OCI-LY7 (cell line): ENCODE results near the gene MARCO.

Experiments used
- EZH2phosphoT487 ChIP-seq: fragments of 200-600 bp; sonication (generic); IDR thresholded peaks from 2 replicates; pipeline ENCODE4 v1.6.1; 2018; ENCODE audit warnings: low read depth, borderline replicate concordance, mild to moderate bottlenecking, mixed run types, antibody characterized with exemption, low read length, moderate library complexity, mixed read lengths
- TF ChIP-seq, protein P1 (sequence below): fragments of 200-600 bp; sonication (generic); conservative IDR thresholded peaks from 2 replicates; pipeline ENCODE4 v1.5.1; 2014; ENCODE audit warnings: mild to moderate bottlenecking, antibody characterized with exemption, low read length, moderate library complexity, mixed read lengths

GRCh38 chr2:118932949-118933348, 9.0 kb upstream of the MARCO start:
- TF ChIP-seq, protein P1, sequence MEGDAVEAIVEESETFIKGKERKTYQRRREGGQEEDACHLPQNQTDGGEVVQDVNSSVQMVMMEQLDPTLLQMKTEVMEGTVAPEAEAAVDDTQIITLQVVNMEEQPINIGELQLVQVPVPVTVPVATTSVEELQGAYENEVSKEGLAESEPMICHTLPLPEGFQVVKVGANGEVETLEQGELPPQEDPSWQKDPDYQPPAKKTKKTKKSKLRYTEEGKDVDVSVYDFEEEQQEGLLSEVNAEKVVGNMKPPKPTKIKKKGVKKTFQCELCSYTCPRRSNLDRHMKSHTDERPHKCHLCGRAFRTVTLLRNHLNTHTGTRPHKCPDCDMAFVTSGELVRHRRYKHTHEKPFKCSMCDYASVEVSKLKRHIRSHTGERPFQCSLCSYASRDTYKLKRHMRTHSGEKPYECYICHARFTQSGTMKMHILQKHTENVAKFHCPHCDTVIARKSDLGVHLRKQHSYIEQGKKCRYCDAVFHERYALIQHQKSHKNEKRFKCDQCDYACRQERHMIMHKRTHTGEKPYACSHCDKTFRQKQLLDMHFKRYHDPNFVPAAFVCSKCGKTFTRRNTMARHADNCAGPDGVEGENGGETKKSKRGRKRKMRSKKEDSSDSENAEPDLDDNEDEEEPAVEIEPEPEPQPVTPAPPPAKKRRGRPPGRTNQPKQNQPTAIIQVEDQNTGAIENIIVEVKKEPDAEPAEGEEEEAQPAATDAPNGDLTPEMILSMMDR: no peak
- TF ChIP-seq EZH2phosphoT487: no peak
